Fibroblast of skin of back (primary cell): ENCODE results near the gene PLXDC2.

Experiments used
- DNase-seq: peaks from one replicate; pipeline ENCODE4 v3.0.0-alpha.2; 2013

Gene PLXDC2

DNA sequence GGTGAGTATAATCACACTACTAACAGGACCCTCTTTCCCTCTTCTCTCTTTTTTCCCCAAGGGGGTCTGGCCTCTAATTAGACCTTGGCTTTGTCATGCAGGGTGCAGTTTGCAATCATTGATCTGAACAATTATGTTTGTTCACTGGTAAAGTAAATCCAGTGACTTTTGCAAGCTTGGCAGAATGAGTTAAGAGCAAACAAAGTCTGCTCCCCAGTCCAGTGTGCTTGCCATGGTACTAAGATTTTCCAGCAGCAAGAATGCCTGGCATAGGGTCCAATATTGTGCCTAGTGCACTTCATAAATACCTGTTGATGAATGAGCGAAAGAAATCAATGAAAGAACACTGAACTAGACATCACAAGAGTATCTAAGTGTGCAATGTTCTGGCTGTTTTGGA is 43.9 kb downstream of the PLXDC2 start:
- DNase-seq = no peak

DNA sequence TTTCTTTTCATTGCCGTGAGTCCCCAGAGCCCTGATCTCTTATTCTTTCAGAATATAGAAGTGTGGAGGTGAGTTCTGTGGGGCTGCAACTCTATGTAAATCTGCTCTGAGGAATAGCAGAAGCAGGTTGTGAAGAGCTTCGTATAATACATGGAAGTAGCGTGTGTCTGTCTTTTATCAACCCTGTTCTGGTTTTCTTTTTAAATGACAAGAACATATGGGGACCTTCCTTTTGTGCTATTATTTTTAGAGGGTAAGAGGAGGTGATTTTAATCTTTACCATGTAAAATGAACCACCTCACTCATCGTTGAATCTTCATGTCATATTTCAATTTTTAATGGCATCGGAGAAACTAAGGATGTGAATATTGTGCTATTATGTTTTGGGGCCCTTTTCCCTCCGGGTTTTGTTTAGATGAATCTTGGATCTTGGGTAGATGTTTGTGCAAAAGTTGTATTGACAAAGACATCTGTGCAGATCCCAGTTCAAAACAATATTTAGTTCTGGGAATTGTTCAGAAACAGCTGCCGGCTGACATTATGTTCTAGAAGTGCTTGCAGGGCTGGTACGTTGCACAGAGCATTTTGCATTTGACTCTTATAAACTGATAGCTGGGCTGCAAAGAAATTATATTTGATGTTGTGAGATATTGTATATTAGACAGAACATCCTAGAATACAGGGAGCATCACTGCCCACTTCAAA is 46.7 kb downstream of the PLXDC2 start:
- DNase-seq = no peak

DNA sequence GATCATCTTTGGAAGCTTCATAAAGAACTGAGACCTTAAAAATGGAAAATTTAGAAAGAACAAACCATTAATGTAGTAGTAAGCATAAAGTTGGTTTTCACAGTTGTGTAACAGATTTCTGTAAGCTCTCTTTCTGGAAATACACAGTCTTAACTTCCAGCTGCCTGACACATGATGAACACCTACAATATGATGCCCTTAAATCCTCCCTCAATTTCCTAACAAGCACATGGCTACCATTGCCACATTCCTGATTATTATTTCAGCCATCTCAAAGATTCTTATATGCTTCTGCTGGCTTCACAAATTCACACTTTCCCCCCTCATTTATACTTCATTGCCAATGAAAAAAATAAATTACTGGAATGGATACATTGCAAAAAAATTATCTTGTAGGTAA is 49.4 kb downstream of the PLXDC2 start:
- DNase-seq = no peak

DNA sequence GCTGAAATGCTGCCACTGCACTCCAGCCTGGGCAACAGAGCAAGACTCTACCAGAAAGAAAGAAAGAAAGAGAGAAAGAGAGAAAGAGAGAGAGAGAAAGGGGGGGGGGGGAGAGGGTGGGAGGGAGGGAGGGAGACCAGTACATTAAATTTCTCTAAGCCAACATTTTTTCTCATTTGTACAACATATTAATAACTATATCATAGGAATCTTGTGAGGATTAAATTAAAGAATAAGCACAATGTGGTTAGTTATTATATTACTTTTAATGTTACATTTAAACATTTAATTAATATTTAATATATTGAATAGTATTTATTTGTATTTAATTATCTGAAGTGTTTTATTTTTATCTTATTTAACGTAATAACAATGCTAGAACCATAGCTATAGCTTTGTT is 53.1 kb downstream of the PLXDC2 start:
- DNase-seq = no peak

DNA sequence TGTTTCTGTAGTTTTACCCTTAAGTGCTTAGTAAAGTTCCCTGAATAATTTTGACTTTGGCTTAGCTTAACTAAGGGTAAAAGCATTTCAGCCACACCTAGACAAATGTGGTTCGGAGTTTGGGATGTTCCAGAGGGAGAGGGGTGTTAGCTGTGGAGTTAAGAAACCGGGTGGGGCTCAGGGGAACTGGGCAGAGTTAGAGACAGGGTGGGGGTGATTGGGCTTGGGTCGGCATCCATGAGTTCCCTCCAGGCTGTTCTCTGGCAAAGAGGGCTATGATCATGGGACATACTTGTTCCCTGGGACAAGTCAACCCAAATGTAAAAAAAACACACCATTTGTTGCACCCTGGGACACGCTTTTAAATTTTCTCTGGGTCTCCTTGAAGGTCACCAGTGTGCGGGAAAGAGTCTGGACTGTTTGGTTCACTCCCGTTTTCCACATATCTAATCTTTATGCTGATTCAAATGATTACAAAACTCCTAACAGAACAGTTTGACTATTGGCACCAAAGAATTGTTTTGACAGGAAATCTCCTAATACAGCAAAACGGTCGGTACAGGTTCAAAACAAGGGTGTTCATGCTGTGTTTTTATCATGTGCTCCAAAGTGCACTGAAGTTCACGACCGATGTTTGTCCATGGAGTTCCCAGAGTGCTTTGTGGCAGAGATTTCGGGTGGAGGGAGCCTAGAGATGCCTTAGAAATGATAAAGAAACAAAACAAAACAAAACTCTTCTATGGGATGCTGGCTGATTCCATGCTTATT is 56.5 kb downstream of the PLXDC2 start:
- DNase-seq = no peak

DNA sequence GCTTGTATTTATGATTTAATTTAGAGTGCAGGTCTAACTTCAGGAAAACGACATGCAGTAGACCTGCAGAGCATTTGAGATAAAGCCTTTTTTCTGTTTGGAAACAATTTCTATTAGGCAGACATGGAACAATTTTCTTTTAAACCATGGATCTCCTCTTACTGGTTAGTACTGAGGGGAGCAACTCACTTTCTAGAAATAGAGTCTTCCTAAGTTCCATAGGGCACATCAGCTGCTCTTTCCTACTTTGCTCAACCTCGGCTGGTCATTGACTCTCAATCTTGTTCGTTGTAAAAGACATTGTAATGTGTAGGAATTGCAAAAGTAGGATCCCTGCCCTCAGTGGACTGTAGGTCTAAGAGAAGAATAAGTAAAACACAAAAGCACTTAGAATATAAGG is 58.0 kb downstream of the PLXDC2 start:
- DNase-seq = no peak

DNA sequence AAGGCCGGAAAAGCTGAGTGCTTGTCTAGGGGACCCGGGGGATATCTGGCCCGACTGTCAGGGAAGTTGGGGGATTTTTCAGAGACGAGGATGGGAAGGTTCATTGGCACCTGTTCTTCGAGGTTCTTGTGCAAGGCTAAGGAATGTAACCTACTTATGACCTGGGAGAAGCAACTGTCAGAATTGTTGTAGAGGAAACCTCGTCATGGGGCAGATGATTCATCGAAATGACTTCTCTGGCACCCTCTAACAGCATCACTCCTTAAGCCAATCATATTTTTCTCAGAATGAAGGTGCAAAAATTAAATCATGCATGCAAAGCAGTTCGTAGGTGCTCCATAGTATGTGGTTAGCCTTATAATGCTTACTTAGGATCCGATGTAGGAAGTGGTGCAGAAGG is 58.6 kb downstream of the PLXDC2 start:
- DNase-seq = no peak

DNA sequence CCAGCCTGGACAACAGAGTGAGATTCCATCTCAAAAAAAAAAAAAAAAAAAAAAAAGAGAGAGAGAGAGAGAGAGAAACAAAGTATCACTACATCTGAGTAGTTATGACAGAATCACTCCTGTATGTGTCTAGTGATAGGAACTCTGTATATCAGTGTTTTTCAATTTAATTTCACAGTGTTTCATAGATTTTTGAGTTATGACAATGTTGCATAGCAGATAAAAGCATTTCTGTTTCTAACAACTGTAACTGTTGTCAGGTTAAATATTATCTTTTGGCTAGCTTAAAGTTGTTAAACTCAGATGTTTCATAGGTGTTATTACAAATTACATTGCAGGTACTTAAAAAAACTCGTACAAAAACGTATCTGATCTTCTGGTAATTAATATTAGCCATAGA is 60.3 kb downstream of the PLXDC2 start:
- DNase-seq = no peak

DNA sequence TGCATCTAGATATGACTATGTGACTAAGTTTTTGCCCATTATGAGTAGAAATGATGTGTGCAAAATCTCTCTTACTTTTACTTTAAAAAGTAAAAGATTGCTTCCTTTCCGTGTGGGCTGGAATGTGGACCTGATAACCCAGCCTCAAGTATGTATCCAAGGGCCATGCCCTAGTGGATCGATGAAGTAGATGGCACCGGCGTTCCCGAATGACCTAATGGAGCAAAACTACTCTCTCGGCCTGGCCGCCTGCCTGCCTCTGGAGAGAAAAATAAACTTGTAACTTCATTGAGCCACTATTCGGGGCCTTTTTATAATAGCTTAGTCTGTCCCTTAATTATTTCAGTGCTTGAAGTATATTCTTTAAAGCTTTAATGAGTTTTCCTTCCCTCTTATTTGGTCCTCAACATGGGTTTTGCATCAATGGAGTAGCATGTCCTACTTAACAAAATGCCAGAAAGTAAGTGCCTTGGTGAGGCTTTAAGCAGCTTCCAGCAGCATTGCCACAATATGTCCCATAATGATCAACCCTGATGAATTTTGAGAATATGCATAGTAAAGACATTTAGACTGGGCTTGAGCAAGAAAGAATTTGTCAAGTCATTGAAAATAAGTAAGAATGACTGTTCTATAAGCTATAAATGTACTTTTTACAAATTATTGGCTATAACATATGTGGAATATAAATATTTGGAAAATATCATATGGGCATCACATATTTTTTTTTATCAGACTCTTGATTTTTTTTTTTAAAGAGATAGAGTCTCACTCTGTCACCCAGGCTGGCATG is 61.4 kb downstream of the PLXDC2 start:
- DNase-seq = no peak

DNA sequence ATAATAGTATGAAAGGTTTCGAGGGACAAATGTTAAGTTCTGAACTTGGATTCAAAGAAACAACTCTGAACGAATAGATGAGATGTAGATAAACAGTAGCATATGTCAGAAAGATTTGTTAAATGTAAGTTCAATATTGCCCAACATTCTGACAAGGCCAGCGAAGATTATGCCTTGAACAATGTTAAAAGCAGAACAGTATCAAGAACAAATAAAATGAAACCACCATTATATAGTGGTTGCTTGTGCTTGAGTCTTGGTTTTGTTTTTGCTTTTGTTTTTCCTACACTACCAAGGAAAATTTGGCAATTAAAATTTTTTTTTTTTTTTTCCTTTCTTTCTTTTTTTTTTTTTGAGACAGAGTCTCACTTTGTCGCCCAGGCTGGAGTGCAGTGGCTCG is 66.4 kb downstream of the PLXDC2 start:
- DNase-seq = no peak

DNA sequence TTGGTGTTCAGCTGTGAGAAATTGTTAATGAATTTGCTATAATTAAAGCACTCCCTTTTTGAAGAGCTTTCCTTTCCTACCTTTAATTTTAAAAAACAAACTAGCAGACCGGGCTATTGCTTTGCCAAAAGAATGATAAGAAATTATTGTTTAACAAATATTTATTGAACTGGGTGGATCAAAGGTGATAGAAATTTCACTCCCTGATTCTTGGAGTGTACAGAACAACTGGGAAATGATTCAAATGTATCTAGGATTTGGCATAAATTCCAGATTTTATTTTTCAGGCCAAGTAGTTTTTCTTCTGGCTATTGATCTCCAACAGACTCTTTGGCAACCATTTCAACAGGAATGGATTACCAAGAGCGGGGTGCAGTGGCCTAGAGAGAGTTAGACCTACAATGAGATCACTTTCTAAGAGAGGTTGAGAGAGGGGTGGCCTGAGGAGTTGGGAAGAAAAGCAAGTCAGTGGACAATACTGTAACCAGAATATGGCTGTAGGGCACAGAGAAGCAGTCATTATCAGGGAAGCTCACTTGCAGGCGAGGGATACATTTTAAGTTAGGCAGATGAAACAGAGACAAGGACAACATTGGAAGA is 71.9 kb downstream of the PLXDC2 start:
- no peak for DNase-seq

DNA sequence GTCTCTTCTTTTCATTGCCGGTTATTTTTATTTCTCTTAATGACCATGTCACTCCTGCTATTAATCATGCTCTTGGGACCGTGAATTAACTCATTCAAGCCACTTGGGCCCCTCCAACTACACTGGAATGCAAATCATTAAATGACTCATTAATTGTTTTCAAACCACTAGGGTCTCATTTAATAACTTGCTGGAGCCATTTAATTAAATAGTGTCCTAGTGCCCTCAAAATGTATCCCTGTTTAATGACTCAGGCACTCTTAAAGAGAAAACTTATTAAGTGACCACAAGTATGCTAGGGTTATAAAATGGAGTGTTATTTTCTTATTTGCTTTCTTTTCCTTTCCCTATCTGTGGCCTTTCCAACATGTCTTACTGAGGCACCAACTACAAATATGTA is 73.0 kb downstream of the PLXDC2 start:
- DNase-seq = peak; percentile 34

DNA sequence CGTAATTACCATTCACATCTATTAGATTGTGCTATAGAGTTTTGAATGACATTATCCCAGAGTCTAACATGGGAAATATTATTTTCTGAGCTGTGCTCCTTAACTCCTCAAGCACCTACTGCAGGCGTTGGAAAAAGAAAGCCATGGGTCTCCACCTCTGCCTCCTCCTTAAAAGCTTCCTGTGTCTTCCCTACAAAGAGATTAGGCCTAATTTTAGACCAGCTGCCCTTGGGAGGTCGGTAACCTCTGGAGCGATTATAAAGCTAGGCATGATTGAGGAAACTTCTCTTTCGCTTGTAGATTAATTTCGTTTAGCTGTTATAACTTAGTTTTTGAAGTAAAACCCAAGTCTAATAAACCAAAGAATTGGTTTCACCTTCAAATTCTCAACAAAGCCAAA is 75.2 kb downstream of the PLXDC2 start:
- DNase-seq = no peak

DNA sequence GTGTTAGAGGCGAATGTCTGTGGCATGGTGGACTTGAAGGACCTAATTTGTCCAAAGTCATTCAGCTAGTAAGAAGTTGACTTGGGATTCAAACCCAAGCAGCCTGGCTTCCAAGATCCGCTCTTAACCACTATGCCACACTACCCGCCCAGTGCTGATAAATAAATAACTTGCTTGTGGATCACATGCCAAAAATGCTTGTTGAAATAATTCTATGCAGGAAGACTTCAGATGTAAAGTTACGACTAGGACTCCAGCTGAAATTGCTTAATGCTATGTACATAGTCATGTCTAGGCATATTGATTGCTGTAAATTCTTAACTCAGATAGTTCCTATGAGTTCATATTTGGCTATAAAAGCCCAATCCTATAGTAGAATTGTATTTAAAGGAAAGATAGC is 76.0 kb downstream of the PLXDC2 start:
- DNase-seq = no peak

DNA sequence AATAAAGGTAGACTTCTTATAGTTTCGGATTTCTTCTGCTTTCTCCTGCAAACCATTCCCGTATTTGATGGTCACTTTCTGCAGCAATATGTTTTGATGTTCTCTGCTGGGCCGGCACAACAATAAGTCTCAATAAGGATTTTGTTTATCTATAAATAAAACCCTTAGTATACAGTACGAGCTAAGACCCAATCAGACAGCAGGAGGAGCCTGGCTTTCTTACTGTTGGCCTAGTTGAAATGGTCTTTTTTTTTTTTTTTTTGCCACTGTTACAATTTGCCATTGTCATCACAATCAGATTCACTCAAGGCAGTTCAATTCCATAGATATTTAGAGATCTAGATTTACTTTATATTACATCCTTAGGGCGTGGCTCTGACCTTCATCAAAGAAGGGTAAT is 76.4 kb downstream of the PLXDC2 start:
- DNase-seq = no peak

DNA sequence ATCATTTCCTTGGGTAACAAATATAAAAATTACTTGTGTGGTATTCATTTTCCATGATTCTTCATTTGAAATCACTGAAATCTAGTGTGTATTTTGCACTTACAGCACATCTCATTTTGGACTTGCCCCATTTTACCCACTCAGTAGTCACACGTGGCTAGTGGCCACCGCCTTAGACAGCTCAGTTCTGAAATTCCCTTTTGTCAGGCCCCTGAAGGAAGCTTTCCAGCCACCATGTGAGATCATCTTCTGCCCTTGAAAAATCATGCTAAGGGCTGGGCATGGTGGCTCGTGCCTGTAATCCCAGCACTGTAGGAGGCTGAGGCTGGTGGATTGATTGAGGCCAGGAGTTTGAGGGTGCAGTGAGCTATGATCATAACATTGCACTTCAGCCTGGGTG is 79.3 kb downstream of the PLXDC2 start:
- no peak for DNase-seq

DNA sequence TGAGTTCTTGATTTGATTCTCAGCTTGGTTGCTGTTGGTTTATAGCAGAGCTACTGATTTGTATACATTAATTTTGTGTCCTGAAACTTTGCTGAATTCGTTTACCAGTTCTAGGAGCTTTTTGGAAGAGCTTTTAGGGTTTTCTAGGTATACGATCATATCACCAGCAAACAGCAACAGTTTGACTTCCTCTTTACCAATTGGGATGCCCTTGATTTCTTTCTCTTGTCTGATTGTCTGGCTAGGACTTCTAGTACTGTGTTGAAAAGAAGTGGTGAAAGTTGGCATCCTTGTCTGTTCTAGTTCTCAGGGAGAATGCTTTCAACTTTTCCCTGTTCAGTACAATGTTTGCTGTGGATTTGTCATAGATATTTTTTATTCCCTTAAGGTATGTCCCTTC is 86.2 kb downstream of the PLXDC2 start:
- DNase-seq = no peak

DNA sequence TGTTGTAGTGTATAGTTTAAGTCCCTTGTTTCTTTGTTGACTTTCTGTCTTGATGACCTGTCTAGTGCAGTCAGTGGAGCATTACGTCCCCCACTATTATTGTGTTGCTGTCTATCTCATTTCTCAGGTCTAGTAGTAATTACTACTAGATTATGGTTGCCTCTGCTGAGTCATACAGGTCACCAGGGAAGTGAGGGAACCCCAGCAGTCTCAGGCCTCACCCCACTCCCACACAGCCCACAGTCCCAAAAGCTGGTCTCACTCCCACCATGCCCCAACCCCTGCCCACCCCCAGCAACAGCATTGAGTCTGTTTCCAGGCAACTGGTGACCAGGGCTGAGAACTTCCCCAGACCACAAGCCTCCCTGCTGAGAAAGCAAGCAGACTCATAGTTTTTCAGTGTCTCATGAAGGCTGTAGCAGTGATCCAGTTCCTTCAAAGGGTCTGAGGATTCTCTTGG is 88.0 kb downstream of the PLXDC2 start:
- peak; percentile 94 for DNase-seq

DNA sequence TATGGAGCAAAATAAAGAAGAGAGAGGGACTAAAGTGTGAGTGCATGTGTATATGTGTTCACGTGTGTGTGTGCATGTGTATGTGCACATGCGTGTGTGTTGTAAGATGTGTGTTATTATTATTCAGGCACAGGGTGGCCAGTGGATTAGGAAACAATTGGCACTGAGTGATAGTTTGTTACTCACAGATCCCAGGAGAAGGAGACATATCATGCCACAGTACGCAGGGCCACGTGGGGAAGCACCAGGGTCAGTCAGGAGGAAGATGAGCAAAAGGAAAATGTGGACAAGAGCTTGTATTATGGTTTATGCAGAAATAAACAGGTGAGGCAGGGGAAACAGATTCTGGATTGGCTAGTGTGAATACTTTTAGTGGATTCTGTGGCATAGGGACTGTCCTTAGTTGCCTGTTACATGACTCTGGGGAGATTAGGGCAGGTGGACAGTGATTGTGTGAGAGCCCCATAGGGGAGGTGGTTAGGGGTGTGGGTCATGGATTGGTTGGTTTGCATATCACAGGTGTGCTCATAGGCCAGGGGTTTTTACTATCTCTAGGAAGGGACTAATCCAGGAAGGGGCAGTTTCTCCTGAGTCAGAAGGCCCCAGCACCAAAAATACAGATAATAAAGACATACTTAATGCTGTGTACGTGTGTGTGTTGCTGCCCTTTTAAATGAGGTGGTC is 90.0 kb downstream of the PLXDC2 start:
- DNase-seq = no peak

DNA sequence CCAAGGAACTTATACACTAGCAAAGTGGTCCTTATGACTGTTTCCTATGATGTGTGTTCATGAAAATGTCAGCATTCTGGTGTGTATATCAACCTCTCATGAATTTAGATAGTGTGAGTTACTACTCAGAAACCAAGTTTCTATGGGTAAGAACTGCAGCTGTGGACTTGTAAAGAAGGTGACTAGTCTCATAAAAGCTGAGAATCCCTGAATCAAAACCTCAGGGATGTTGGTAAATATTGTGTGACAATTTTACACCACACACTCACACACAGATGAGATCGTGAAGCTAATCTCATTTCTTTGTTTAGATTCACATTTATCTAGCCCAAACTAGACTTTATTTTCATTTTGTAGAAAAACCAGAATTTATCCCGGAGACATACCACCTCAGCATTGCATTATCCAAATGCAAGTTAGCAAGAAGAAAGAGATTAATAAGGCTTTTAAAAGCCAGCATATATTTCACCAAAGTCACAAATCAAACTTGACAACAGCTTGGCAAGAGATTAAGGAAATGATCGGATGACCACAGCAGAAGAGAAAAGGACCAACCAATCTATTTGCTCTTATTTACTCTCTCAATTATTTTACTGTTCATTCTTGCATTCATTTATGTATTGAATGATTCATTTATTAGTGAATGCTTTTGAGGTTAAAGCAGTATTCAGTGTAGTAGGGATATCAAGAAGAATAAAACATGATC is 92.9 kb downstream of the PLXDC2 start:
- no peak for DNase-seq

DNA sequence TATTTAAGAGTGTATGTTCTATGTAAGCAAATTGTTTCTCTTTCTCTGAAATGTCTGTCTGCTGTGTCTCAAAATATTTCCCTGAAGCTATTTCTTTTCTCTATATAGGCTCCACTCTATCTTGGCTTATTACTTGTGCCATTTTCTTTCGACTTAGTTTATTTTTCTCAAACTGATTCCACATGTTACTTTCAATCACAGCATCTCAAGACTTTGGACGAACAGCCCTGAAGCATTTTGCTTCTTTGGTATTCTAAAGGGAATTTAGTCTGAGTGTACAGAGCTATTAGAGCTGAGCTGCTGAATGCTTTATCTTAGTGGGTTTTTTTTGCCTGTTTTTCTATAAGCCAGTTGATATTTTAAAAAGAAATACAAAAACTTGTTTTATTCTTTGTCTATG is 95.7 kb downstream of the PLXDC2 start:
- DNase-seq = no peak

DNA sequence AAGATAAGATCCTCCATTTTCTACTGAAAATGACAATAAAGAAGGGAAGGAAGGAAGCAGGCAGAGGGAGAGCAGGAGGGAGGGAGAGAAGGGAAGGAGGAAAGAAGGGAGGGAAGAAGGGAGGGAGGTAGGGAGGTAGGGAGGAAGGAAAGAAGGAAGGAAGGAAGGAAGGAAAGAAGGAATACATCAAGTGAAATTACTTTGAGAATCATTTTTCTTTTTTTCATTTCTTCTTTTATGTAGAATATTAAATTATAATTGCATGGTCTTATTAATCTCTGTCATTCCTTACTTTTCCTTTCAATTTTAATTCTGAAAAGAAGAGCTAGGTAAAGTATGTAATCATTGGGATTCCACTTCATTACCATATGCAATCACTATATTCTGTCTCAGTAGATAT is 97.8 kb downstream of the PLXDC2 start:
- no peak for DNase-seq
